K562 (cell line): ENCODE results near the gene OPCML.

ENCODE experiments used
- CTCF ChIP-seq, 3 experiments: IDR thresholded peaks in 2 of 3; conservative IDR thresholded peaks in 1 of 3; 2 replicates each; pipeline ENCODE4 v1.5.1; 2011 to 2012; ENCODE audit warnings: low read length in 3 of 3, mild to moderate bottlenecking in 3 of 3, control low read depth in 2 of 3, improper control_type of control experiment in 1 of 3, inconsistent platforms in 1 of 3, low read depth in 1 of 3, mixed read lengths in 1 of 3, moderate library complexity in 1 of 3; ENCODE audit not compliant: insufficient read depth in 2 of 3
- HOXB6 ChIP-seq: fragments of 250-450 bp; sonication (Bioruptor Pico); IDR thresholded peaks from 2 replicates; pipeline ENCODE4 v1.5.1; 2022; ENCODE audit warnings: mild to moderate bottlenecking, borderline replicate concordance
- SIX5 ChIP-seq, 2 experiments: IDR thresholded peaks; 2 replicates each; pipeline ENCODE4 v1.6.1; 2011; ENCODE audit warnings: low read length in 2 of 2, borderline replicate concordance in 1 of 2, low read depth in 1 of 2, mild to moderate bottlenecking in 1 of 2, moderate library complexity in 1 of 2; ENCODE audit not compliant: insufficient read depth in 1 of 2
- TSC22D4 ChIP-seq: fragments of 450-650 bp; IDR thresholded peaks from 2 replicates; pipeline ENCODE4 v1.6.1; 2016; ENCODE audit warnings: missing genetic modification characterization, missing biosample characterization, control low read depth
- USF2 ChIP-seq: sonication (generic); formaldehyde crosslinking; IDR thresholded peaks from 2 replicates; pipeline ENCODE4 v1.5.0; 2020; ENCODE audit warnings: missing genetic modification reagents

- TF ChIP-seq CTCF (IDR thresholded peaks at IDR 0.05 in 2 of 3, conservative IDR thresholded peaks at IDR 0.05 in 1 of 3; ENCODE audit: insufficient read depth in 2 of 3, low read depth in 1 of 3, low read length in 3 of 3): no peak
- TF ChIP-seq TSC22D4 (tag): no peak
- no peak for TF ChIP-seq SIX5 (IDR thresholded peaks at IDR 0.05; ENCODE audit: borderline replicate concordance in 1 of 2, insufficient read depth in 1 of 2, low read depth in 1 of 2, low read length in 2 of 2)
- TF ChIP-seq HOXB6 (CRISPR knock-in tag): no peak
- no peak for TF ChIP-seq USF2 (CRISPR knock-in tag)
Observed at GRCh38 chr11:132831272-132831671, 701.0 kb downstream of the OPCML start.
